ENCODE measurements around the gene ZBTB7C.

GRCh38 chr18:48250362-48250907 is 158.7 kb downstream of the ZBTB7C start:
- TF ChIP-seq CTCF (IDR thresholded peaks at IDR 0.05; ENCODE audit: insufficient read depth, low read length, poor library complexity, severe bottlenecking), result no peak
- no peak for TF ChIP-seq EZH2phosphoT487 (conservative IDR thresholded peaks at IDR 0.05; ENCODE audit: low read length)

Measured in SU-DHL-6 (cell line).